Loucy (cell line): Measurements from ENCODE around the gene NCBP1.

Experiments
- H2AFZ ChIP-seq: fragments of 200-600 bp; sonication (generic); 2 replicates; pipeline ENCODE4 v1.6.0; 2016; ENCODE audit warnings: antibody characterized with exemption, mild to moderate bottlenecking, low read length, moderate library complexity
- H3F3A ChIP-seq: fragments of 200-600 bp; 2 replicates; pipeline ENCODE4 v1.6.0; 2016; ENCODE audit warnings: antibody characterized with exemption, low read depth, mild to moderate bottlenecking
- H3K27me3 ChIP-seq: fragments of 200-600 bp; sonication (generic); 2 replicates; pipeline ENCODE4 v1.6.1; 2014; ENCODE audit warnings: low read length, mild to moderate bottlenecking; ENCODE audit not compliant: insufficient read depth, poor library complexity, severe bottlenecking
- H3K36me3 ChIP-seq: fragments of 200-600 bp; sonication (generic); 2 replicates; pipeline ENCODE4 v1.6.1; 2016; ENCODE audit warnings: low read length; ENCODE audit not compliant: insufficient read depth
- H3K4me1 ChIP-seq: fragments of 200-600 bp; sonication (generic); 2 replicates; pipeline ENCODE4 v1.5.1; 2014; ENCODE audit warnings: low read length, mild to moderate bottlenecking; ENCODE audit not compliant: insufficient read depth, poor library complexity, severe bottlenecking
- H3K4me2 ChIP-seq: fragments of 200-600 bp; sonication (generic); 2 replicates; pipeline ENCODE4 v1.6.0; 2014; ENCODE audit warnings: antibody characterized with exemption, low read length, low read depth, mild to moderate bottlenecking; ENCODE audit not compliant: poor library complexity, severe bottlenecking
- H3K4me3 ChIP-seq: fragments of 200-600 bp; sonication (generic); 2 replicates; pipeline ENCODE4 v1.5.1; 2014; ENCODE audit warnings: low read length, mild to moderate bottlenecking, mixed read lengths; ENCODE audit not compliant: poor library complexity, severe bottlenecking
- H3K79me2 ChIP-seq: fragments of 200-600 bp; sonication (generic); 2 replicates; pipeline ENCODE4 v1.6.1; 2014; ENCODE audit warnings: low read length; ENCODE audit not compliant: insufficient read depth
- H3K9ac ChIP-seq: fragments of 200-600 bp; sonication (generic); 2 replicates; pipeline ENCODE4 v1.6.0; 2014; ENCODE audit warnings: mild to moderate bottlenecking, low read depth, low read length, moderate library complexity; ENCODE audit not compliant: poor library complexity, severe bottlenecking
- H3K9me2 ChIP-seq: fragments of 200-600 bp; sonication (generic); replicated peaks from 2 replicates; pipeline ENCODE4 v1.6.1; 2016; ENCODE audit warnings: low read depth, low read length, mixed read lengths
- H3K9me3 ChIP-seq: fragments of 200-600 bp; sonication (generic); 2 replicates; pipeline ENCODE4 v1.6.1; 2014; ENCODE audit warnings: mild to moderate bottlenecking, antibody characterized with exemption, low read length, low read depth; ENCODE audit not compliant: insufficient read depth
- H4K20me1 ChIP-seq: fragments of 200-600 bp; sonication (generic); 2 replicates; pipeline ENCODE4 v1.6.0; 2014; ENCODE audit warnings: antibody characterized with exemption, low read length, mild to moderate bottlenecking; ENCODE audit not compliant: insufficient read depth, poor library complexity, severe bottlenecking
- EZH2phosphoT487 ChIP-seq: fragments of 200-600 bp; IDR thresholded peaks from 2 replicates; pipeline ENCODE4 v1.6.1; 2018; ENCODE audit warnings: antibody characterized with exemption, mild to moderate bottlenecking, moderate library complexity, borderline replicate concordance
- TF ChIP-seq, protein P1 (sequence below): fragments of 200-600 bp; sonication (generic); conservative IDR thresholded peaks from 2 replicates; pipeline ENCODE4 v1.5.1; 2014; ENCODE audit warnings: mild to moderate bottlenecking, antibody characterized with exemption, low read length

Gene NCBP1

GRCh38 chr9:97675655-97676054, 42.0 kb downstream of the NCBP1 start:
- Histone ChIP-seq H3K4me3 (no peak overlapping the region), H3K4me1 (no peaks in the 10 kb centered on the region), H3K79me2 (no peaks in the 10 kb centered on the region), H3F3A (no peaks in the 10 kb centered on the region), H3K4me2 (no peak overlapping the region), H3K9ac (no peak overlapping the region), H2AFZ (no peak overlapping the region), H3K27me3 (no peaks in the 10 kb centered on the region), H3K9me2 (no peaks in the 10 kb centered on the region), H3K36me3 (peaks cover 63% of the 10 kb centered on the region; the same call in 1 of the 2 replicates), H4K20me1 (no peaks in the 10 kb centered on the region), H3K9me3 (no peaks in the 10 kb centered on the region)
- TF ChIP-seq, protein P1, sequence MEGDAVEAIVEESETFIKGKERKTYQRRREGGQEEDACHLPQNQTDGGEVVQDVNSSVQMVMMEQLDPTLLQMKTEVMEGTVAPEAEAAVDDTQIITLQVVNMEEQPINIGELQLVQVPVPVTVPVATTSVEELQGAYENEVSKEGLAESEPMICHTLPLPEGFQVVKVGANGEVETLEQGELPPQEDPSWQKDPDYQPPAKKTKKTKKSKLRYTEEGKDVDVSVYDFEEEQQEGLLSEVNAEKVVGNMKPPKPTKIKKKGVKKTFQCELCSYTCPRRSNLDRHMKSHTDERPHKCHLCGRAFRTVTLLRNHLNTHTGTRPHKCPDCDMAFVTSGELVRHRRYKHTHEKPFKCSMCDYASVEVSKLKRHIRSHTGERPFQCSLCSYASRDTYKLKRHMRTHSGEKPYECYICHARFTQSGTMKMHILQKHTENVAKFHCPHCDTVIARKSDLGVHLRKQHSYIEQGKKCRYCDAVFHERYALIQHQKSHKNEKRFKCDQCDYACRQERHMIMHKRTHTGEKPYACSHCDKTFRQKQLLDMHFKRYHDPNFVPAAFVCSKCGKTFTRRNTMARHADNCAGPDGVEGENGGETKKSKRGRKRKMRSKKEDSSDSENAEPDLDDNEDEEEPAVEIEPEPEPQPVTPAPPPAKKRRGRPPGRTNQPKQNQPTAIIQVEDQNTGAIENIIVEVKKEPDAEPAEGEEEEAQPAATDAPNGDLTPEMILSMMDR, result no peak
- no peak for TF ChIP-seq EZH2phosphoT487

GRCh38 chr9:97682242-97682641, 48.6 kb downstream of the NCBP1 start:
- Histone ChIP-seq H3K36me3 (peaks cover 33% of the 10 kb centered on the region), H3K4me3 (no peak overlapping the region), H3K79me2 (no peaks in the 10 kb centered on the region), H3K9me3 (no peaks in the 10 kb centered on the region), H3K9me2 (no peaks in the 10 kb centered on the region), H3K27me3 (no peaks in the 10 kb centered on the region), H3F3A (no peaks in the 10 kb centered on the region), H2AFZ (no peak overlapping the region), H3K9ac (no peak overlapping the region), H3K4me2 (no peak overlapping the region), H4K20me1 (no peaks in the 10 kb centered on the region), H3K4me1 (no peaks in the 10 kb centered on the region)
- no peak for TF ChIP-seq EZH2phosphoT487
- TF ChIP-seq, protein P1, result no peak

- Histone ChIP-seq H3K9me2 (no peaks in the 10 kb centered on the region), H2AFZ (no peak overlapping the region), H4K20me1 (no peaks in the 10 kb centered on the region), H3F3A (no peaks in the 10 kb centered on the region), H3K36me3 (peaks cover 18% of the 10 kb centered on the region; the same call in 1 of the 2 replicates), H3K9ac (no peak overlapping the region), H3K9me3 (no peaks in the 10 kb centered on the region), H3K79me2 (peaks cover under 1% of the 10 kb centered on the region; the same call in 1 of the 2 replicates), H3K27me3 (no peaks in the 10 kb centered on the region), H3K4me2 (no peak overlapping the region), H3K4me1 (peaks cover 2% of the 10 kb centered on the region), H3K4me3 (no peak overlapping the region)
- no peak for TF ChIP-seq EZH2phosphoT487
- TF ChIP-seq, protein P1, result no peak
Measured at GRCh38 chr9:97688654-97689053, 55.0 kb downstream of the NCBP1 start.
